GM21515 (cell line): ENCODE data around the gene CSPG5.

Experiments used
- ATAC-seq: cut with Tn5 transposase; IDR thresholded peaks from one replicate; pipeline ENCODE4 v1.9.1; 2021; ENCODE audit not compliant: unreplicated experiment

CSPG5 gene

DNA sequence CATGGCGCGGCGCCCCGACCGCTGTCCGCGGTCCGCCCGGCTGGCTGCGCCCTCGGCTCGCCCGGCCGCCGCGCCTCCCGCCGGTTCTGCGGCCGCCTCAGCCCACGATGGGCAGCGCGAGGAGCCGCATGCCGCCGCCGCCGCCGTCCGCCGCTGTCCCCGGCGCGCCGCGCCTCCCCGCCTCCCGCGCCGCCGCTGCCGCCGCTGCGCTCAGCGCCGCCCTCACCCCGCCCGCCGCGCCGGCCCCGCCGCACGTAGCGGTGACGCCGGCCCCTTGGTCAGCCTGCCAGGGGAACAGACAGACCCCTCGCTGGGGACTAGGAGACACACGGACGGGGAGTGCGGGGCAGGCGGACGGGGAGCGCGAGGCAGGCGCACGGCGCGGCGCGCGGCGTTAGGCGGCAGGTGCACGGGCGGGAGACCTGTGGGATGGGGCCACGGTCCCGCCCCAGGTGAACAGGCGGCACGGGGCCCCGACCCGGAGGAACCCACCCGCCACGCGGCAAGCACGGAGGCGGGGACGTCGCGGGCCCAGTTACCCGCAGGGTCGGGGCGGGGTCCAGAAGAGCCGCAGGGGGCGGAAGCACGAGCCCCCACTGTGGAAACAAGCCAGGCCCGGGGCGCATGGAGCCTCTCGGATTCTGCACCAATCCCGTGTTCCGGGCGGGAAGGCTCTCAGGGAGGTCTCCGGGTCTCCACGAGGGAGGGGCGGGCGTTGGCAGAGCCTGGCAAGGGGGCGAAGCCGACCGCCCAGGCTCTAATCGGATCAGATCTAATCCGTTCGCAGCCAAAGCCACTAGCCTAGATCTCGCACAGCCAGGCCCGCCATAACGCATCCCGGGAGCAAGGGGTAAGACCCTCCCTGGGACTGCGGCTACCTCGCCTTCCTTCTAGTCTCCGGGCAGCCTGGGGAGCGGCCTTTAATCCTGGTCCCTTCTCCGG, at the start of gene CSPG5:
CSPG5 (minus strand) TSS at position 175 of the 942 bp plus-strand sequence; CDS start at position 3, 172 bp downstream.
- no peak for ATAC-seq

- no peak for ATAC-seq
Measured at GRCh38 chr3:47628426-47628825, 49.8 kb upstream of the CSPG5 start.

- no peak for ATAC-seq
Measured at GRCh38 chr3:47622671-47623461, 44.2 kb upstream of the CSPG5 start.

DNA sequence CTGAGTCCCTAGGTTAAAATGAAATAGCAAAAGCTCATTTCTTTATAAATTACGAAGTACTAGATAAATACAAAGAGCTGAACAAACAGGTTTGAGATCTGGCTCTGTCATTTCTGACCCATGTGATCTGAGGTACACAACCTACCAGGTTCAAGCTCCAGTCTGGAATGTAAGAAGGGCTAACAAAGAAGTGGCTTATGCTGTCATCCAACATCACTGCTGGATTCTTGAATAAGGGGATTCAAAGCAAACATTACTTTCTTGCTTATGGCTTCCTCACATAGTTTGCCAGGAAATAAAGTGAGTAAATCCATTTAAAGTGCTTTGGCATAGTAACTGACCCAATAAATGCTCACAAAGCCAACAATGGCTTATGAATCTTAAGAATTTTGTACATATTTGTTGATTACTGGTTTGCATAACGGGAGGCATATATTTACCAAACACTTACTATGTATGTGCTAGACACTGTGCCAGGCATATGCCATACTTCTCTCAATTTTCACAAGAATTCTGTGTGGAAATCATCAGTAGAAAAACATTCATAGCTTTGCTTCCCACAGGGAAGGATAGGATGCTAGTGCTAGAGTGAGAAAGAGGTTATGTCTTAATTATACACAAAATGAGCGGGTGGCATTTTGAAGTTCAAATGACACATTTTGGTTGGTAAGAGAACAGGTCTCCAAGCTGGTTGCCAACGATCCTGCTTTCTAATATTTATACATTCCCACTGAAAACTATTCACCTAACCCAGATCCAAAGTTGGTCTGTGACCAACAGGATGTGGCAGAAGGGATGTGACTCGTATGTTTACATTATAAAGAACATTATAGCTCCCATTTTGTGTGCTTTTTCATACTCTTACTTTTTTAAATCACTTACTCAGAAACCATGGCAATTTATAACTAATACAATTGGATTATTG, 38.7 kb upstream of the CSPG5 start:
- no peak for ATAC-seq

DNA sequence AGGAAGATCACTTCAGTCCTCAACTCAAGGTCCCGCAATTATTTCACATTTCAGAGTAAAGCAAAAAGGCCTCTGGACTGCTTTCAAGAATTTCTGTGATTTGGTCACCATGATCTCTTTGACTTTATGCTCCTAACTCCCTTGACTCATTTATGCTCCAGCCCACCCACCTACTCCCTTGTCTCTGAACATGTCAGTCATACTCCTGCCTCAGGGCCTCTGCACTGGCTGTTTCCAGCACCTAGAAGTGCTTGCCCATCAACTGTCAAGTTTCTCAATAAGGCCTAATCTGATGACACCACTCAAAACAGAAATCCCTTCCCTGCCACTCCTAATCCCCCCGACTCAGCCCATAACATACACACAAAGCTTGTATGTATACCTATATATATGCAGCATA, 36.1 kb upstream of the CSPG5 start:
- no peak for ATAC-seq

- ATAC-seq: no peak
Measured at GRCh38 chr3:47613722-47614121, 35.1 kb upstream of the CSPG5 start.

- ATAC-seq: no peak
Measured at GRCh38 chr3:47612879-47613278, 34.2 kb upstream of the CSPG5 start.

DNA sequence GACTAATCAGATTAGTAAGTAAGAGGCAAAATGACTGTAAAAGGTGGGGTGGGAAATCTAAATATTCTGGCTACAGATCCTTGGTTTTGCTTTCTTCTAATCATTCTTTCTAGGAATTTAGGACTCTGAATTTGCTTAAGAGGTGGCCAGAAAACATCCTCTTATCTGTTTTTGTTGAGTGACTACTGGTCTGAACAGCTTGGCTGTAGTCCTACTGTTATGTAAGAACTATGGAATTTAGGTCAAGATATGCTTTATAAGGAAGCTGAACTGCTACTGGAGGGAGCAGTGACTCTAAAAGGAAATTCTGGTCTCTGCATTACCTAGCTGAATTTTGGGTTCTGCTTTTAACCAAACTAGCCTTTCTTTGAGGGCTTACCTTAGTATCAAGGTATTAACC, 33.5 kb upstream of the CSPG5 start:
- ATAC-seq: no peak

DNA sequence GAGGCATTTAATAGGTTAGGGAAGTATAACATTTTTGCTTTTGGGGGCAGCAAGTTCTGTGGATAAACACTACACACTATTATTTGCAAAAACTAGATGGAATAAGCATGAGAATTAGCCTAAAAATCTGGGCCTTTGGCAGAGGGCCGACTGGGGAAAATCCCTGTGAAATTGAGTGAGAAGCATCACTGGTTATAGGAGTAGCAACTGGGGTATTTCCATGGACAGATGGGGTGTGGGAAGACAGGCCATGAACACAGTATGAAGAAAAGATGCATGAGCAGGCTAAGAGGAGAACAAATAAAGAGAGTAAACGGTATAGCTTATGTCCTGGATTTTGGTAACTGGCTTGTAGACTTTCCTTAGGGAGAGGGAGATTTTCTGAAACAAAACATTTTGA, 32.9 kb upstream of the CSPG5 start:
- ATAC-seq: no peak

DNA sequence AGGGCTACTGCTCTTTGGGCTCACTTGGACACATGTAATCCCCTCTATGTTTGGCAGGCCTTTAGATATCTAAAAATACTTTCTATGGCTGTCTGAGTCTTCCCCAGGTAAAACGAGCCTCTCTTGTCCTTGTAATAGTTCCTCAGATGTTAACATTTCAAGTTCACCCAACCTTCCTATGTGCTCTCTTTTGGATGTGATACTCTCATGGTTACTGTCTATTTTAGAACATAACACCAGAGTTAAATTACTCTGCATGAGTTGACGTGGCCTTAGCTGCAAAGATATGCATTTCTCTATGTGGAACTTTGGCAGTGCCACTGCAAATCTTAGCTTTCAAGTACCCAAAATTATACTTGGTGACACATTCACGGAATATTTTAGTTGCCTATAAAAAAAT, 31.9 kb upstream of the CSPG5 start:
- ATAC-seq: no peak

GRCh38 chr3:47607335-47607734, 28.7 kb upstream of the CSPG5 start:
- no peak for ATAC-seq

DNA sequence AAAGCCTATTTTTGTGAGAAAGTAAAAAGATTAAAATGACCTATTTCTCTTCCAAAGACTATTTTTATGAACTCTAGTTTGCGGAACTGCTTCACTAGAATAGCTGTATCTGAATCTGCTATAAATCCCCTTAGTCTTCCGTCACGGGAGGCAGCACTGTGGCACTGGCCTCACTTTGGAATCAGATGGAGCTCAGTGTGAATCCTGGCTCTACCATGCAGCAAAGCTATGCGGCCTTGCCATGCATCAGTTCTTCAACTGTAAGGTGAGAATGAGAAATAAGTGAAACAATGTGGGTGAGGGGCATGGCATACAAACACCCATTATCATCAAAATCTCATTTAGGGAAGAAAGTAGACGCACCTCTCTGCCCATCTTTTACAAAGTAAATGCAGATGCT, 27.5 kb upstream of the CSPG5 start:
- no peak for ATAC-seq

- no peak for ATAC-seq
Measured at GRCh38 chr3:47605652-47606051, 27.0 kb upstream of the CSPG5 start.

DNA sequence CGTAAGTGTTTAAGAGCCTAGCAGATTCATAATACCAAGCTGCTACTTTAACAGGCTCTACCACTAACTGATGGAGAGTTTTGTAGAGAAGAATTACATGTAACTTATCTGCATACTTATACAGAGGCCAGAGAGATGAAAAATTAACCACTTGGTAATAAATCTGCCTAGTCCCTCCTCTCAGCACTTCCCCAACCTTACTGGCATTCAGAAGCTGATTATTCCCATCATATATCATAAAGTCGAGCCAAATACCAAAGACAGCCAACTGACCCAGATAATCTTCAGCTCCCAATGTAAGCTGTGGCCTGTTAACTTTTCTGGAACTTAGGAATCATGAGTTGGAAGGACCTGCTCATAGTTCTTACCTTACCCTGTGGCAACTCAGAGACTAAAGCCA, 25.5 kb upstream of the CSPG5 start:
- ATAC-seq: no peak

DNA sequence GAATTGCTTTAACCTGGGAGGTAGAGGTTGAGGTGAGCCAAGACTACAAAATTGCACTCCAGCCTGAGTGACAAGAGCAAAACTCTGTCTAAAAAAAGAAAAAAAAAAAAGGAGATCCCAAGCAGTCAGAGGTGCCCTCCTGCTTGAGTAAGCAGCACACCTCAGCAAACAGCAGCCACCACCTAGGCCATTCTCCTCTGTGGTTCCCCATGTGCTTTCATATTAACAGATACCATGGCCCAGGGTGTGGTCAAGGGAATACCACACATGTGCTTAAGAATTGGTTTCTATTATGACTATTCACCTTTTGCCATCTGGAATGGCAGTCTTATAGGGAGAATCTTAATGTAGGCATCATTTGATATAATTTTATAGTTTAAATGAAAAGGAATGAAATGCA, 24.7 kb upstream of the CSPG5 start:
- no peak for ATAC-seq

GRCh38 chr3:47601281-47601680, 22.6 kb upstream of the CSPG5 start:
- ATAC-seq: no peak

GRCh38 chr3:47594792-47595191, 16.1 kb upstream of the CSPG5 start:
- ATAC-seq: no peak

DNA sequence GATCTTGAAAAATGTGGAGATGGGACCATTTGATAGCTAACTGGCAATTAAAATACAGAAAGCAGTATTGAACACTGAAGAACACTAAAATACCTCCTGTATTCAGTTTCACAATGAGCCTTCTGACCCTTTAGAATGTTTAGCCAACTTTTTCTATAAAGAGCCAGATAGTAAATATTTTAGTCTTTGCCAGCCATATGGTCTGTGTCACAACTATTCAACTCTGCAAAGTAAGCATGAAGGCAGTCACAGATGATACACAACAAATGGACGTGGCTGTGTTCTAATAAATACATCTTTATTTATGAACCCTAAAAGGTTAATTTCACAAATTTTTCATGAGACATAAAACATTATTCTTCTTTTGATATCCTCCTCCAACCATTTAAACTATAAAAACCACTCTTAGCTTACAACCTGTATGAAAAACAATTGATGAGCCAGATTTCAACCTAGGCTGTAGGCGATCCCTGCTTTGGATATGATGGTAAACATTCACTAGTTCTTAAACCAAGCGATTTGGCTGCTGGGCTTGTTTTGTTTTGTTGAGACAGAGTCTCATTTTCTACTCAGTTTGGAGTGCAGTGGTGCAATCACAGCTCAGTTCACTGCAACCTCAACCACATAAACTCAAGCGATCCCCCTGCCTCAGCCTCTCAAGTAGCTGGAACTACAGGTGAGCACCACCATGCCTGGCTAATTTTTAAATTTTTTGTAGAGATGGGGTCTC, 13.6 kb upstream of the CSPG5 start:
- ATAC-seq: no peak

DNA sequence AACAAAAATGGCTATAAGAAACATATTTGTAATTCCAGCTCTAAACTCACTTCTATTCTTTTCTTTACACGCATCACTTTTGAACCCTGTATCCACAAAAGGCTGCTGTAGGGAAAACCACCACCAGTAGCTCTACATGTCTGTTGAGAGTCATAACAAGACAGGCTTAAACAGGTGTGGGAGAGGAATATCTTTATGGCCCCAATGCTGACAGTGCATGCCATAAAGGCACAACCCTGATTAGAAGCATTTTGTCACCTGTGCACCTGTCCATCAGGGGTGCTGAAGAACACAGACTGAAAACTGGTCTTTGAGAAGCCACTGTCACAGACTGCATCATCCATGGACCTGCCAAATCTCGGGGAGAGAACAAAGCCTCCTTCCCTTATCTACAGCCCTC, 11.6 kb upstream of the CSPG5 start:
- no peak for ATAC-seq

DNA sequence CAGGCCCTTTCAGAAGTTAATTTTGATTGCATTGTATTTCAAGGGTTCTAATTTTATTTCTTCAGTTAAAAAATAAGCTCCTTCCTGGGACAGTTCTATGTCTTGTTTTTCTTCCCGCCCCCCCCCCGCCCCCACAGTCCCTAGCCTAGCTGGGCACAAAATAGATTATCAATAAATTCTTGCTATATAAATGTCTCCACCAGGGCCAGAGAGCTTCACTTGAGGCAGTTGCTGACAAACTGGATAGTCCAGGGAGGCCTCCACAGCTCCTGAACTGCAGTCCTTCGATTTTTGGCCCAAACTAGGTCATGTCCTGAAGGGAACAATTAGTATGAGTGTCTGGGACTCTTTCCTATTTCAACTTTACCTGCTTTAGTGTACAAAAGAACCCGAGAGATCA, 9.9 kb upstream of the CSPG5 start:
- no peak for ATAC-seq
